SK-N-SH treated with all-trans-retinoic acid at 6 μM for 48 hours (cell line): ENCODE data around the gene ARMC6.

Experiments used
- ARNTL ChIP-seq: fragments of 450-650 bp; formaldehyde crosslinking; IDR thresholded peaks from 2 replicates; pipeline ENCODE4 v1.5.0; 2020; ENCODE audit warnings: low read depth, mild to moderate bottlenecking, moderate library complexity, borderline replicate concordance
- CREB5 ChIP-seq: fragments of 250-450 bp; sonication (Bioruptor Pico); IDR thresholded peaks from 2 replicates; pipeline ENCODE4 v1.5.1; 2020; ENCODE audit warnings: low read depth, mild to moderate bottlenecking, moderate library complexity
- ISL1 ChIP-seq: fragments of 250-450 bp; sonication (Bioruptor Pico); IDR thresholded peaks from 2 replicates; pipeline ENCODE4 v2.1.2; 2022; ENCODE audit warnings: mild to moderate bottlenecking, moderate library complexity
- PATZ1 ChIP-seq: fragments of 250-450 bp; sonication (Bioruptor Pico); IDR thresholded peaks from 2 replicates; pipeline ENCODE4 v1.8.0; 2020; ENCODE audit warnings: mild to moderate bottlenecking, moderate library complexity, borderline replicate concordance
- RARB ChIP-seq: fragments of 250-450 bp; sonication (Bioruptor Pico); IDR thresholded peaks from 2 replicates; pipeline ENCODE4 v1.8.0; 2021; ENCODE audit warnings: mild to moderate bottlenecking, moderate library complexity
- SNAI2 ChIP-seq: fragments of 250-450 bp; sonication (Bioruptor Pico); IDR thresholded peaks from 2 replicates; pipeline ENCODE4 v1.5.0; 2020; ENCODE audit warnings: mild to moderate bottlenecking, moderate library complexity
- ZC3H10 ChIP-seq: fragments of 250-450 bp; sonication (Bioruptor Pico); IDR thresholded peaks from 2 replicates; pipeline ENCODE4 v1.5.1; 2021; ENCODE audit warnings: mild to moderate bottlenecking, moderate library complexity
- ZFP3 ChIP-seq: fragments of 250-450 bp; sonication (Bioruptor Pico); IDR thresholded peaks from 2 replicates; pipeline ENCODE4 v1.5.0; 2020; ENCODE audit warnings: mild to moderate bottlenecking, moderate library complexity
- ZFP30 ChIP-seq: fragments of 450-650 bp; formaldehyde crosslinking; IDR thresholded peaks from 2 replicates; pipeline ENCODE4 v1.5.0; 2022; ENCODE audit warnings: mild to moderate bottlenecking, moderate library complexity
- ZNF565 ChIP-seq: fragments of 450-650 bp; formaldehyde crosslinking; conservative IDR thresholded peaks from 2 replicates; pipeline ENCODE4 v1.5.0; 2020; ENCODE audit warnings: low read depth, mild to moderate bottlenecking, moderate library complexity
- ZNF70 ChIP-seq: fragments of 450-650 bp; formaldehyde crosslinking; IDR thresholded peaks from 2 replicates; pipeline ENCODE4 v1.5.0; 2020; ENCODE audit warnings: mild to moderate bottlenecking, moderate library complexity
- TF ChIP-seq, protein P1 (sequence below): fragments of 250-450 bp; sonication (Bioruptor Pico); IDR thresholded peaks from 2 replicates; pipeline ENCODE4 v1.8.0; 2021; ENCODE audit warnings: low read depth, mild to moderate bottlenecking, moderate library complexity, borderline replicate concordance
- TF ChIP-seq, protein P2 (sequence below): fragments of 250-450 bp; sonication (Bioruptor Pico); IDR thresholded peaks from 2 replicates; pipeline ENCODE4 v1.5.1; 2021; ENCODE audit warnings: mild to moderate bottlenecking, moderate library complexity

- no peak for TF ChIP-seq ARNTL (CRISPR knock-in tag)
- TF ChIP-seq, protein P1, sequence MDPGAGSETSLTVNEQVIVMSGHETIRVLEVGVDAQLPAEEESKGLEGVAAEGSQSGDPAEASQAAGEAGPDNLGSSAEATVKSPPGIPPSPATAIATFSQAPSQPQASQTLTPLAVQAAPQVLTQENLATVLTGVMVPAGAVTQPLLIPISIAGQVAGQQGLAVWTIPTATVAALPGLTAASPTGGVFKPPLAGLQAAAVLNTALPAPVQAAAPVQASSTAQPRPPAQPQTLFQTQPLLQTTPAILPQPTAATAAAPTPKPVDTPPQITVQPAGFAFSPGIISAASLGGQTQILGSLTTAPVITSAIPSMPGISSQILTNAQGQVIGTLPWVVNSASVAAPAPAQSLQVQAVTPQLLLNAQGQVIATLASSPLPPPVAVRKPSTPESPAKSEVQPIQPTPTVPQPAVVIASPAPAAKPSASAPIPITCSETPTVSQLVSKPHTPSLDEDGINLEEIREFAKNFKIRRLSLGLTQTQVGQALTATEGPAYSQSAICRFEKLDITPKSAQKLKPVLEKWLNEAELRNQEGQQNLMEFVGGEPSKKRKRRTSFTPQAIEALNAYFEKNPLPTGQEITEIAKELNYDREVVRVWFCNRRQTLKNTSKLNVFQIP: no peak
- TF ChIP-seq ZNF70 (CRISPR knock-in tag): no peak
- TF ChIP-seq, protein P2, sequence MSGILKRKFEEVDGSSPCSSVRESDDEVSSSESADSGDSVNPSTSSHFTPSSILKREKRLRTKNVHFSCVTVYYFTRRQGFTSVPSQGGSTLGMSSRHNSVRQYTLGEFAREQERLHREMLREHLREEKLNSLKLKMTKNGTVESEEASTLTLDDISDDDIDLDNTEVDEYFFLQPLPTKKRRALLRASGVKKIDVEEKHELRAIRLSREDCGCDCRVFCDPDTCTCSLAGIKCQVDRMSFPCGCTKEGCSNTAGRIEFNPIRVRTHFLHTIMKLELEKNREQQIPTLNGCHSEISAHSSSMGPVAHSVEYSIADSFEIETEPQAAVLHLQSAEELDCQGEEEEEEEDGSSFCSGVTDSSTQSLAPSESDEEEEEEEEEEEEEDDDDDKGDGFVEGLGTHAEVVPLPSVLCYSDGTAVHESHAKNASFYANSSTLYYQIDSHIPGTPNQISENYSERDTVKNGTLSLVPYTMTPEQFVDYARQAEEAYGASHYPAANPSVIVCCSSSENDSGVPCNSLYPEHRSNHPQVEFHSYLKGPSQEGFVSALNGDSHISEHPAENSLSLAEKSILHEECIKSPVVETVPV (CRISPR knock-in tag): no peak
- TF ChIP-seq ZC3H10 (CRISPR knock-in tag): no peak
- no peak for TF ChIP-seq SNAI2 (CRISPR knock-in tag)
- no peak for TF ChIP-seq CREB5 (CRISPR knock-in tag)
- TF ChIP-seq PATZ1 (CRISPR knock-in tag): no peak
- TF ChIP-seq RARB (CRISPR knock-in tag): no peak
- no peak for TF ChIP-seq ZFP30 (CRISPR knock-in tag)
- TF ChIP-seq ZNF565 (CRISPR knock-in tag): no peak
- no peak for TF ChIP-seq ZFP3 (CRISPR knock-in tag)
- TF ChIP-seq ISL1 (CRISPR knock-in tag): no peak
These were observed 45.4 kb downstream of the ARMC6 start for GRCh38 chr19:19078801-19079200.
